ENCODE data around the gene ARSI.

Gene ARSI

DNA sequence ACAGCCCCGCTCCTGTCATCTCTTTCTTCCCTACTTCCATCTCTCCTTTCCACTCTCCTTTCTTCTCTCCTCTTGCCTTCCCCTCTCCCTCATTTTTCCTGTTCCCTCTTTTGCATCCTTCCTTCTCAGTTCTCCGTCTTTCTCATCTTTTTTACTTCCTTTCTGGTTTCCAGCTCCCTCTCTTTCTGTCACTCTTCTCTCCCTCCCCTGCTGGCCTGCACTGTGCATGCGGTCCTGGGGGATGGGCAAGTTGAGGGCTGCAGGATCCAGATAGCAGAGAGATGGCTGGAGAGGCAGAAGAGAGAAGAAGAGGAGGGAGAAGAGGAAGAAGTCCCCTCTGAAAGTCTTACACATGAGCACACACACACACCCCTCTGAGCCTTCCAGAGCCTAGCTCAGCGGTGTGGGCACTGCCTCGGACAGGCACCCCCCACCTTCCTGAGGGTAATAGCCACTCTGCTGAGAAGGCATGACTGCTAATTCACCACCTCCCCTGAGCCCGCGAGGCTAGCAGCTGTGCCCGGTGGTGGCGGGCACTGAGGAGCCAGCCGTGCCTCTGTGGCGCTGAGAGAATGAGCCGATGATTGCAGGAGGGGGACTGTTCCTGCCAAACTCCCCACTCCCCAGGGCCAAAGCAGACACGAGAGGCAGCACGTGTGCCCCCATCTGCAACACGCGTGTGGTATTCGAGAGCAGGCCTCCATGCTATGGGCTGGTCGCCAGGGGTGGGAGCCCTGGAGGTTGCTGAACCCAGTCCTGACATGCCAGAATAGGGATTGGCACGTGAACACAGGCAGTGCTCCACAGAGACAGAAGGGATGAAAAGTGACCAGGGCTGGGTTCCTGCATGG is 9.4 kb downstream of the ARSI start:
- no peak for DNase-seq (ENCODE audit: low read depth)

DNA sequence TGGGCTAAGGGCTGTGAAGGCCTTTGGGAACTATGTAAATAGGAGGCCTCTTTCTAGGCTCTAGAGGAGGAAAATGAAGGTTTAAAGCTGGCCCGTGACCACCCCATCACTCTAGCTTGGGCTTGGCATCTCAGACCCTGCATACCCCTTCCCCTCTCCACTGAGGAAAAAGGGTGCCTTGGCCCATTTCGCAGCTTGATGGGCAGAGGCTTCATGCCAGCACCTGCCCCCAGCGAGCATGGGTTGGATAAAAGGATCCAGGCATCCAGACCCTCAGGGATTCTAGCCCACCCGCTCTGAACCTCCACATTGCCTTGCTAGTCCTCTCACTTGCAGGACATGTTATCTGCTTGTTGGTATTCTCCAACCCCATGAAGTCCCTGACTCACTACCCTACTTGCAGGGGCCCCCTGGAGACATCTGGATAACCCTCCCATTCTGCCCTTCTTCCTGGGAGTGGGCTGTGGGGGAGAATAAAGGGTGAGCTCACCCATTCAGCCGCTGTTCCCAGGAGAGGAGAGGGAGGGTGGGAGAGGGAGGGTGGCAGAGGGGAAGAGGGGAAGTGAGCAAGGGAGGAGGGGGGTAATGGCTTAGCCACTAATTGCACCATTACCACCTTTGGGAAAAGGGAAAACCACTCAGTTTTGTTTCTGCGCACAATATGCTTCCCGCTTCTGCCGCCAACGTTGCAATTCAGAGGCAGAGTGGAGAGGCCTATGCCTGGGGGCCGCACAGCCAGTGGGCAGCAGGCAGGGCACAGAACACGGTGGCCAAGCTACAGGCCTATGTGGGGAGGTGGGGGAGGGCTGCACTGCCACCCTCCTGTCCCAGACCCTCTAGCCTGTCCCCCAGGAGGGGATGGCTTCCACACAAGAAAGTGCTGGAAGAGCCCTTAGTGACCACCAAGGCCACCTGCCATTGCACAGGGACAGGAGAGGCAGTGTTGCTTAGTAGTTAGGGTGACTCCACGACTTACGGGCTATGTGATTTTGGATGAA is 11.0 kb downstream of the ARSI start:
- DNase-seq (ENCODE audit: low read depth): no peak

DNA sequence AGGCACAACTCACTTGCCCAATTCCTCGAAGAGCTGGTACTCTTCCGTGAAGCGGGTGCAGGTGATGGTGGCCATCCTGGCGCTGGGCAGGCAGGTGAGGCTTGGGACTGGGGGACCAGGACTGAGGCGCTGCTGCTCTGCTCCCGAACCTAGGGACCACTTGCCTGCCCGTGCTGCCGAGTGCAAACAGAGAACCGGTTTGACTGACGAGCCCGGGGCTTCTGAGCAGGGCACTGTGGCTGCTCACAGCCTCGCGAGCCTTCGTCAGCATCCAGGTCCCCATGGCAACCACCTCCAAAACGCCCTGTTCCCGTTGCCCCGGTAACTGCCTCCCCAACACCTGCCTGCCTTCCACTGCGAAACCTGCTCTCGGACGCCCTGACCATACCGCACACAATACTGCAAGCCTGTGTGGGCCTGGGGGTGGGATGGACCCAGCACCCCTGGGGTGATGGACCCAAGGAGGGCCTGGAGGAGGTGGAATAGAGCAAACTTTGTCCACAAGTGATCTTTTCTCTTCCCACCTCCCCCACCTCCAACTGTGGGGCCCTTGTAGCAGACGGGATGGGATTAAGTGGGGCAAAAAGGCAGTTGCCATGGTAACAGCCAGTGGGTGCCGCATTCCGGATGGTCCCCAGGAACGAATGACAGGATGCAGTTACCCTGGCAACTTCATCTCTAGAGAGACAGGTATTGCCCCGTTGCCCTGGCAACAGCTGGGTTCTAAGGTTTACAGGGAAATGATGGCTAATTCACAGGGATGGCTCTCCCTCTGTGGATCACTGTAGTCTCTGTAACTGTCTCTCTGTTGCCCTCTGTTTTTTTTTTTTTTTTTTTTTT is 12.9 kb downstream of the ARSI start, which contains the start of gene CAMK2A:
CAMK2A (minus strand) TSS at position 223 of the 840 bp plus-strand sequence; CDS start at position 75, 148 bp downstream.
- DNase-seq (ENCODE audit: low read depth): no peak

DNA sequence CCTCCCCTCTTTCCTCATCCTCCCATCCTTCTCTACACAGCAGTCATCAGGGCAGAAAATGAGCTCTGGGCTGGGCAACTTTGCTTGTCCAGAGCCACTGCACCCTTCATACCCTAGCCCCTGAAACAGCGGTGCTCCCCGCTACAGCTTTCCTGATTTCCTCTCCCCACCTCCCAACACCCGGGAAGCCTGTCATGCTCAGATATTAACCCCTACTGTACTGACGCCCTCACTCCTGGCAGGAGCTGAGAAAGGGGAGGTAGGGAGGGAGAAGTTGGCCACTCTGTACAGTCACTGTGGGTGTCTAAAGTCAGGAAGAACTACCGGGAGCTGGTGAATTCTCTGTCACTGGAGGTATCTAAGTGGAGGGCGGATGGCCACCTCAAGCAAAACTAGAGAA is 13.9 kb downstream of the ARSI start:
- no peak for DNase-seq (ENCODE audit: low read depth)

DNA sequence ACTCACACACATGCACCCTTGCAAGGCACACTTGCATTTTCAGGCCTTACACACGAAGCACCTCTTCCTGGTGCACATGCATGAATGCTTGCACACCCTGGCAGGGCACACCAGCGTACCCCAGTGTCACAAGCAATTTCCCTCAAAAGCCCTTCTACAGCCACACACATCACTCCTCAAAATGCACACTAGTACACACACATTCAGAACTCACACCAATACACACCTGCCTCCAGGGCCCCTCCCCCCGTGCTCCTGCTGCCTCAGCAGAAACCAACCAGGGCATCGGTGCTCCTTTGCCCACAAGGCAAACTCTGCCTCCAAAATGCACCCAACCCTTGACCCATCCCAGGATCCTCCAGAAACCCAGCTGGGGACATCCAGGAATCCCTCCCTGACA is 14.3 kb downstream of the ARSI start:
- no peak for DNase-seq (ENCODE audit: low read depth)

DNA sequence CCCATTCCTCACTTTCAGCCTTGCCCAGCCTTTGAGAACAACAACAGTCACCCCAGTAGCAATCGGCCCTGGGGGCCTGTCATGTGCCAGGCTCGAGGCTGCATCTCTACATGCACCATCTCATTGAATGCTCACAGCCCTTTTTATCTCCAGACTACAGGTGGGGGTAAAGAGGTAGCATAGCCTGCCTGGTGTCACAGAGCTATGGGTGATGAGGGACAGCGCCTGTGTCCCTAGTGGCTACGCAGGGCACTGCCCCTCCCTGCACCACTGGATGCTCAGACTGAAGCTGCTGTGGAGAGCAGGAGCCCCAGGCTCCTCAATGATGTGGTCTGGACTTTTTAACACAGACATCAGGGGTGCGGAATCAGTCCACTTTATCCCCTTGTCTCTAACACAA is 15.9 kb downstream of the ARSI start:
- DNase-seq (ENCODE audit: low read depth): no peak

DNA sequence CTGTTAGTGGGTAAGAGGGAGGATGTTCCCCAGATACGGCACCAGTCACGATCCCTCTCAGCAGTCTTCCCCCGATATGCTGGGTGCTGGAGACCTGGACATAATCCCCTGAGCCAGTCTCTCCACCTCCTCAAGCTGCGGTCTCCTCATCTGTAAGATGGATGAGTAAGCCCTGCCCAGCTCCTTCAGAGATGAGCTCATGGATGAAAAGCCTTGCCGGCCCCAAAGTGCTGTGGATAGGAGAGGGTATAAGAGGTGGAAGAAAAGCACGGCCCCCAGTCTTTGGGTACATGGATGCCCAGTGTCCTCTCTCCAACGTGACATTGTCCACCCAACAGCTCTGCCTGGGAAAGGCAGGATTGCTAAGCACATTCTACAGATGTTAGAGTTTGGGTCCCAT is 17.6 kb downstream of the ARSI start:
- no peak for DNase-seq (ENCODE audit: low read depth)

DNA sequence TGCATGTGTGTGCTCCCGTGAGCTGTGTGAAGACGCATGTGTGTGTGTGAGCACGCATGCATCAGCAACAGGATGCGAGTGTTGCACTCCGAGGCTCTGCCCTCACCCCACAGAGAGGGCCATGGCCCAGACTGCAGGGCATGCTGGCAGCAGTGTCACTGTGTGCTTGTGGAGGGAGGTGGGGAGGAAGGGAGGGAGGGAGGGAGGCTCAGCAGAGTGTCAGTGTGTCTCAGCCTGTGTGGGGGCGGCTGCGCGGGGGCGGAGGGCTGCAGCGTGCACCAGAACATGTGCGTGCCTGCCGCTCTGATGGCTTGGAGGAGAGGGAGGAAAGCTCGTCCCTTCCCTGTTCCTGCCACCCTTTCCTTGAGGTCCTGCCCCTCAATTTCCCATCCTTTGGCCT is 18.4 kb downstream of the ARSI start:
- no peak for DNase-seq (ENCODE audit: low read depth)

DNA sequence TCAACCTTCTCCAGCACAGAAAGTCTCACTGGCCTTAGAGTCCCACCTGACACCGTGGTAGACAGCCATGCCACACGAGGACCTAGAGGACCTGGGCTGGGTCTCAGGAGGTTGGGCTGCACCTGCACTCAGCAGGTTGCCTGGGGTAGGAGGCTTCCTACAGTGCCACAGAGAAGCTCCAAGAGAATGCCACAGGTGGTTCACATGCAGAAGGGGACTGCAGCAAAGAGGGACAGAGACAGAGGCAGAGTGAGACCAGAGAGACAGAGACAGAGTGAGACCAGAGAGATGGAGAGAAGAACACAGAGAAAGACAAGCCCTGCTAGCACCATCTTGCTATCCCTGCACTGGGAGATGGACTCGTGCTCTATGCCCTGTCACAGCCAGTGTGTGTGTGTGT is 18.8 kb downstream of the ARSI start:
- no peak for DNase-seq (ENCODE audit: low read depth)

DNA sequence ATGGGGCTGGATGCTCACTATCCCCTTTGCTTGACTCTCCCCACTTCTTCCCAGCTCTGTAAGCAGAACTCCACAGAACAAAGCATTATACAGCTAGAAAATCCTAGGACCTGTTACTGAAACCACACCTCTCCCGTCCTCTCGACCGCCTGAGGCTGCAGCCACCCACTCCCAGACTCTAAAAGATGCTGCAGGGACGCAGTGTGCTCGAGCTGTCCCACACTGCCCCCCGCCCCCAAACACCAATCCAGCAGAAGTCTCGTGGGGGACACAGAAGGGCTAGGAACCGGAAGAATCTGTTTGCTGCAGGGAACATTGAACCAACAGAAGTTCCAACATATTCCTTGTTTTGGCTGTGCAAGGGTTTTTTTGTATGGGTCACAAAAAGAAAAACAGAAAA is 20.7 kb downstream of the ARSI start:
- DNase-seq (ENCODE audit: low read depth): no peak

DNA sequence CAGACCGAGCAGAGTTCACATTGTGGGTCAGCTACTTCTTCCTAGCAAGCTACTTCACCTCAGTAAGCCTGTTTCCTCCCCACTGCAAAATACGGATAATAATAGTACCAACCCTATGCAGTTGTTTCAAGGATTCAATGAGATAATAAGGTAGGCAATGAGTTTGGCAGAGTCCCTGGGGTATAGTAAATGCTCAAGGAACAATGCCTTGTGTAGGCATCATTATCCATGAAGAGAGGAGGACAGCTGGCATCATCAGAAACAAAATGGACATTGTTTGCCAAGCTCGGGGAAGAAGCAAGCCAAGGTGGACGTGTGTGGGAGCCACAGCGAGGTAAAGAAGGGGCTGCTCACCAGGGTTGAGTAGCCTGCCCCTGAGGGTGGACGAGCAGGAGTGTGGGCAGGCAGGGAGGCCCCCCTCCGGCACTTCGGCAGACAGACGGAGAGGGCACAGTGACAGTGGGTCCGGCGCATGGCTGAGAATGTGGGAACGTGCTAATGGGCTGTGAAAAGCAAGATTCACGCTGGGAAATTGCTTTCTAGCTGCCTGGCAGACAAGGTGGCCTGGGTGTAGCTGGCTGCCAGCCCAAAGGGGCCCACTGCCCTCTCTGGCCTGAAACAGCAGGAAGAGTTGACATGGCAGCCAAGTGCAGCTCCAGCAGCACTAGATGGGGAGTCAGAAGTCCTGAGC is 23.2 kb downstream of the ARSI start:
- DNase-seq (ENCODE audit: low read depth): no peak

DNA sequence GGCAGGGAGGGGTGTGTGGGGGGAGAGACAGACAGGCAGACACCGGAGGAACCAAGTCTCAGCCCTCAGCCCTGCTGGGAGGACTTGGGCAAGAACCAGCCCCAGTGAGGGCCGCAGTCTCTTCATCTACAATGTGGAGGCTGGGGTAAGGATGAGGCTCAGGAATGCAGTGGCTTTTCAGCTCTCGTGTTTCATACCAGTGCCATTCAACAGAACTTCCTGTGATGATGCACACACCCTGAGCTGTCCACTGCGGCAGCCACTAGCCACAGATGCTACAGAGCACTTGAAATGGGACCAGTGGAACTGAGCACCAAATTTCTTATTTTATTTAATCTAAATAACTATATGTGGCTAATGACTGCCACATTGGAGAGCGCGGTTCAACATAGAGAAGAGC is 23.8 kb downstream of the ARSI start:
- DNase-seq (ENCODE audit: low read depth): no peak

DNA sequence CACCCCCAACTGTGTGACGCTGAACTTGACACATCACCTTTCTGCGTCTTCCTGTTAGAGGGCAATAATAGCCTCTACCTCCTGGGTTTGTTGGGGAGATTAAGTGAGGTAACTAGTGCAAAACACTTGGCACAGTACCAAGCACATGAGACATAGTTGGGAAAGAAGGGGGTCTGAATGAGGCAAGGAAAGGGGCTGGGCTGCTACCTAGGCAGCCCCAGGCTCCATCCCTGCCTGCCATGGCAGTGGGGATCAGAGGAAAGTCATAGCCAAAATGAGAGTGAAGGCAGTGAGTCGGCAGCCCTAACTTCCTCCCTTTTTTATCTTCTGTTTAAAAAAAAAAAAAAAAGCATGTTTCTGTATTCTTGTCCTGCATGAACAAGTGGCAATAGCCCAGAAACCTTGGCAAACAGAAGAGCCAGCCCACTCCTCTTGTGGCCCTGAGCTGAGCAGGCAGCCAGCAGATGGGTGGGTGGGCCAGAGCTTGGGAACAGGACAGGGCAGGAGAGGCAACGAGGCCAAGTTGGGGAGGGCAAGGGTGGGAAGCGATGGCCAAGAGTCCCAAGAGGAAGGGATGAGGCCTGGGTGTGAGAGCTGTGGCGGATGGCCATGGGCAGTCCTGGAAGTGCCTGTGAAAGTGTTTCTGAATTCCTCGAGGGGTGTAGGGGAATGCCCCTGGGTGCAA is 24.5 kb downstream of the ARSI start:
- no peak for DNase-seq (ENCODE audit: low read depth)

DNA sequence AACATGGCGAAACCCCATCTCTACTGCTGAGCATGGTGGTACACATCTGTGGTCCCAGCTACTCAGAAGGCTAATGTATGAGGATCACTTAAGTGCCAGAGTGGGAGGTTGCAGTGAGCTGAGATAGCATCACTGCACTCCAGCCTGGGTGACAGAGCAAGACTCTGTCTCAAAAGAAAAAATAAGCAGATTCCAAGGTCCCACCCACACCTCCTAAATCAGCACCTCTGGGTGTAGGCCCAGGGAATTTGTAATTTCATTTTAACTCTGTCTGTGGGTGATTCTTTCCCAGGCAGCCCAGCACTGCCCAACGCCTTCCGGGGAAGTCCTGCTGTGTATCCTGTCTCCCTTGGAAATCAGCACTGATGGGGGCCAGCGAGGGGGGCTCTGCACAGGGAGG is 25.7 kb downstream of the ARSI start:
- DNase-seq (ENCODE audit: low read depth): no peak

DNA sequence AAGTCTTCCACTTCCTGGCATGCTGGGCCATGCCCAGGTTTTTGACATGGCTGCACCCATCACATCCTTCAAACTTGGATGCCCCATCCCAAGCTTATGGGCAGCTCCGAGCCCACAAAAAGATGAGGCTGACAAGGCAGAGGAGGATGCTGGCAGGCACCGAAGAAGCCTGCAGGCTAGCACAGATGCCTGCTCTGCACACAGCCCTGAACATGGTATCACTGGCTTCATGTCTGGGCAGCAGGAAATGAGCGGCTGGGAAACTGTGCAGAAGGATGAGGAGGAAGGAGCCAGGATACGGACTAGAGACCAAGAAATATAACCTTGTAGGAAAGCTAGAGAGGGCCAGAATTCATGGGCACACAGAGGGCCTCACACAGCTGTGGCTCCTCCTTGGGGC is 27.9 kb downstream of the ARSI start:
- DNase-seq (ENCODE audit: low read depth): no peak

DNA sequence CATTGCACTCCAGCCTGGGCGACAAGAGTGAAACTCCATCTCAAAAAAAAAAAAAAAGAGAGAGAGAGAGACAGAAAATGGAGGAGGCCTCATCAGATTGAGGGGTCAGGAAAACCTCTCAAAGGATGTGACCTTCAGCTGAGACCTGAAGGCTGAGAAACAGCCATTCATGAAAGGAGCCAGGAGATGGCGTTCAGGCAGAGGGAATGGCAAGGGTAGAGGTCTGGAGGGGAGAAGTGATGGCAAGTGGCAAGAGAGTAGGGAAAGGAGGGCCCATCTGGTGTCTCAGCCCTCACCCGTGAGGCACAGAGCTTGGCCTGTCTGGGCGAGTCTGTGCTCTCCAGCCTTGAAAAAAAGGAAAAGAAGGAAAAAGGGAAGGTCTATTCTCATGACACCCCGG is 30.2 kb downstream of the ARSI start:
- no peak for DNase-seq (ENCODE audit: low read depth)

DNA sequence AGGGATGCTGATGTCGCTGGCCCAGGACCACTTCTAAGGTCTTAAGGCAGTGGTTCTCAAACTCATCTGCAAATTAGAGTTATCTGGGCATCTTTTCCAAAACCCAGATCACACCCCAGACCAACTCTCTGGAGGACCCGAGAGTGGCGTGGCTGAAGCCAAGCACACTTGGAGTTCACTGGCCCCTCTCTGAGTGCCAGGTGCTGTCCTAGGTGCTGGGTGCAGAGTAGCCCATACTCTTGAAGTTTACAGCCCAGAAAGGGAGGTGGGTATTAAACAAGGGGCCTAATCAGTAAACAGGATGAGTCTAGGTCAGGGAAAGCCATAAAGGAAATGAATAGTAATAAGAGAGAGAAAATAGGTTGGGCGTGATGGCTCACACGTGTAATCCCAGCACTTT is 30.8 kb downstream of the ARSI start:
- DNase-seq (ENCODE audit: low read depth): no peak

DNA sequence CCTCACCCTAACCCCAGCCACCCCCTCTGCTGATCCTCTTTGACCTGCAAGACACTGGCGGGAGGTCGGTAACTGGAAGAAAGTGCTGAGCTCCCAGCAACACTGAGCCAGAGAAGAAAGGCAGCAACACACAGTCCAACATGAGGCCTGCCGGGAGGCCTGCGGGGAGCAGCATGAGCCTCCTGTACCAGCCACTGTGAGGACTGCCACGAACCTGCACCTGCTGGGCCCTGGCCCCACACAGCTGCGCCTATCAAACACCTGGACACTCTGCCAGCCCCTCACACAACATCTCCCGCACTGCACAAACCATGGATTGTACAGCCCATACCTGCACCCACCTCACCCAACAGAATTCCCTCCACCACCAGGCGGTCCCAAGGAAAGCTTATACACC is 31.4 kb downstream of the ARSI start:
- no peak for DNase-seq (ENCODE audit: low read depth)

DNA sequence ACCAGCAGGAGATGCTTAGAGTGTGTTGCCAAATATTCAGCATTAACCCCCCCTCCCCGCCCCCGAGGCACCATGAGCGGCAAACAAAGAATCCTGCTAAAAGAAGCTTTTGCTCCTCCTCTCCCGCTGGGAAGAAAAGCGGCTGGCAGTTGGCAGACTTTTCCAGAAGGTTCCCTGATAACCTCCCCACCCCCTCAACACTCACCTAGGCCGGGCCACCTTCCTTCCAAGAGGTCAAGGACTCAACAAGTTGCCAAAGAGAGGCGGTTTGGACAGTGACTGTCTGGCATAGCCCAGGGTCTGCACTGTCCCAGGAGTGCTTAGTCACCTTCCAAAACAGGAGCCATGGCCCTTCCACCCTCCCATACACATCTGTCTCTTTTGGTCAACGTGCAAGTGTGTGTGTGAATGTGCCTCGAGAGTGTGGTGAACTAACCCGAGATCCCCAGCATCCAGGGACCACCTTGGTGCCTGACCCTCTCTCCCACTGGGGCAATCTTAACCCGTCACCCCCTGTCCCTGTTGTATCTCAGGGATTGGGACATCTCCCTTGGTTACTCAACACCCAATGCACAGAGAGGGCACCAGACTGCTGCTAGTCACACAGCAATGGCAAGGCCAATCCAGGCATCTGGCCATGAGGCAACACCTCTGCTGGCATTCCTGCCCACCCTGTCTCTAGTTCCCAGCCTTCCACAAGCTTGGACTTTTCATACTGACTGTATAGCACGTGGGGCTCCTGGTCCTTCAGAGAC is 32.0 kb downstream of the ARSI start:
- no peak for DNase-seq (ENCODE audit: low read depth)

DNA sequence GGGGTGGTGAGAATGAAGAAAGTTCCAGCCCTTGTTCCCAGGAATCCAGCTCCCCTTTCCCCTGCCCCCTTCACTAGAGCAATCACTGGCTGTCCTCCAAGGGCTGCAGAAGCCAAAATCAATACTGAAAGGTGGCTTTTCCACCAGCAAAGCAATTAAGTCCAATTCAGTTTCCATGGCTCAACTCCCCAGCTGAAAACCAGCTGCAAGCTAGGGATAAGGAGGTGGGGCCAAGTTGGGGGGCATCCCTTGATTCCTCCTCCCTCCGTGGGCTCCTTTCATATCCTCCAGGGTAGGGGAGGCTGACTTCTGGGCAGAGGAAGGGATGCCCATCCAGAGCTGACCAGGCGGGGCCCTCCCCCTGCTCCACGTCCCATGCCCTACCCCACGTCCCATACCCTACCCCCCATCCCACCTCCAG is 35.8 kb downstream of the ARSI start:
- no peak for DNase-seq (ENCODE audit: low read depth)
